ENCODE results near the gene DNM3.
"Not testable (repeated sequence)": the region's sequence is repeated elsewhere in the genome, so short reads cannot be mapped to it uniquely, and the experiment has no call there.

DNM3 gene

DNA sequence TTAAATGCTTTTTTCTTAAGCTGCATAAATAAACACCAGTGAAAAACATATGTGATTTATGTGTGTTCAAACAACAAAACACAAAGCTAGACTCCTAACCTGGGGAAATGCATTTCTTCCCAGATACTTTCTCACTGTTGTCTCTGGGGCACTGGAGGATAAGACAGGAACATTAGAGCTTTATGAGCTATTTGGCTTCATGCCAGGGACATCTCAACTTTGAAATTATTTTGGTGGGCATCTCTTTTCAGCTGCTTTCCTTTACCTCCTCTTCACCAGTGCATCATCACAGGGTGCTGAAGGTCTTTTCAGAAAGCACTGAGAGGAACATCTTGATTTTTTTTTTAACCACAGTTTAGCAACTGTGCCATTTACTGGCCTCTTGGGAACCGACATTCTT is 212.9 kb downstream of the DNM3 start:
- DNase-seq: no peak

DNA sequence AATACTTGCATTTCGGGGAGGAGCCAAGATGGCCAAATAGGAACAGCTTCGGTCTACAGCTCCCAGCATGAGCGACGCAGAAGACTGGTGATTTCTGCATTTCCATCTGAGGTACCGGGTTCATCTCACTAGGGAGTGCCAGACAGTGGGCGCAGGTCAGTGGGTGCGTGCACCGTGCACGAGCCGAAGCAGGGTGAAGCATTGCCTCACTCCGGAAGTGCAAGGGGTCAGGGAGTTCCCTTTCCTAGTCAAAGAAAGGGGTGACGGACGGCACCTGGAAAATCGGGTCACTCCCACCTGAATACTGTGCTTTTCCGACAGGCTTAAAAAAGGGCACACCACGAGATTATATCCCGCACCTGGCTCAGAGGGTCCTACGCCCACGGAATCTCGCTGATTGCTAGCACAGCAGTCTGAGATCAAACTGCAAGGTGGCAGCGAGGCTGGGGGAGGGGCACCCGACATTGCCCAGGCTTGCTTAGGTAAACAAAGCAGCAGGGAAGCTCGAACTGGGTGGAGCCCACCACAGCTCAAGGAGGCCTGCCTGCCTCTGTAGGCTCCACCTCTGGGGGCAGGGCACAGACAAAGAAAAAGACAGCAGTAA is 214.6 kb downstream of the DNM3 start:
- DNase-seq: not testable (repeated sequence)

DNA sequence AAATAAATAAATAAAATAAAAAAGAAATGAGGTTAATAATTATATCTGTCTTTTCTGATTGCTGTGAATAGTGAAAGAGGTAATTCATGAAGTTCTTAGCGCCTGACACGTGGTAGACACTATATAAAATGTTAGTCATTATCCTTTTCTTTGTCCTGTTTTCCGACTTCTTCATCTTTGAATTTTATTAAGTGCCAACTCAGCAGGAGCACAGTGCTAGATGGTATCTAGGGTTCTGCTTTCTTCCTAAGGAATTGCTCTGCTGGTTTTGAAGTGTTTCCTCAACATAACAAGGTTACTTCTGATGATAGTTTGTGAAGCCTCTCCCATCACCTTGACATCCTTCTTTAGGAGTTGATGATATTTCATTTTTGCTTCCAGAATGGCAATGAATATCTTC is 227.0 kb downstream of the DNM3 start:
- DNase-seq: no peak

DNA sequence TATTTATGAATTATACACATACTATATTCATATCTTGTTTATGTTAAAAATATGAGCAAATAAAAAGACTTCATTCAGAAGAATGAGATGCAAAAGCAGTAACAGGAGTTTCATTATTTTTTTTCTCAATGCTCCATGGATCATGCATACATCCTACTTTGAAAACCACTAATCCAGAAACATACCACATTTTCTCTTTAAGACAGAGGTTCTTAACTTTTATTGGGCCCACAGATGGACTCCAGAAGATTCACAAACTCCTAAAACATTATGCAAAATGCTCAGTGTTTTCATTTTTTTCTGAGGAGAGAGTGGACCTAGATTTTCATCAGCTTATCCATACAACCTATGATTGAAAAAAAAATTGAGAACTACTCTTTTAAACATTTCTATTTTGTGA is 227.8 kb downstream of the DNM3 start:
- no peak for DNase-seq

DNA sequence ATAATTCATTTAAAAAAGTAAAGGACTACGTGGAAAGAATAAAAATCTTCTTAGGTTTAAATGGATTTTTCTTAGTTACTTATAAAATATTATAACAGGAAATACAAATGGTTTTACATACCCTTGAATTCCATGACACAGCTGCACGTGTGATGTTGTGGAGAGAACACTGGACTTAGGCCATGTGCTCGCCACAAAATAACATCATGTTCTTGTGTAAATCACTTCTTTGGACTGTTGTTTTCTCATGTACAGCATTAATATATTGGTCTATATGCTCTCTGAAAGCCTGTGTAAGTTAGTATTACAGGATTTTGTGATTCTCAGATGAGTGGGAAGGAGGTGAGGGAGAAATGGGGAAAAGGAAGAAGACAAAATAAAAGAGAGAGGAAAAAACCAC is 228.2 kb downstream of the DNM3 start:
- DNase-seq: no peak

DNA sequence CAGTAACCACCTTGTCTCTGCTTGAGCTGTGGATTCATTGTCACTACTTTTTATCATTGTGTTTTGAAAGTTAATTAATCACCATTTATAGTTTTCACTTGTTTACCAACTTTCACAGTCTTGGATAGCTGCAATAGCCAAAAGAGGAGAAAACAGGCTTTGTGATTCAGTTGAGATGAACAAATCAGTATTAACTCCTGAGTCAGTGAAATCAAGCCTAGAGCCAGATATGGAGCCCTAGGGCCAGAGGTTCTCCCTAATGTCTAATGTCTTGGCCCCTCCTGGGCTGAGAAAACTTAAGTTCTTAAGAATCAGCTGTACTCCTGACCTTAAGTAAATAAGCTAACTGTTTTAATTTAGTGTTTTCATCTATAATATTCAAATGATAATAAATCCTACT is 228.8 kb downstream of the DNM3 start:
- DNase-seq: no peak

DNA sequence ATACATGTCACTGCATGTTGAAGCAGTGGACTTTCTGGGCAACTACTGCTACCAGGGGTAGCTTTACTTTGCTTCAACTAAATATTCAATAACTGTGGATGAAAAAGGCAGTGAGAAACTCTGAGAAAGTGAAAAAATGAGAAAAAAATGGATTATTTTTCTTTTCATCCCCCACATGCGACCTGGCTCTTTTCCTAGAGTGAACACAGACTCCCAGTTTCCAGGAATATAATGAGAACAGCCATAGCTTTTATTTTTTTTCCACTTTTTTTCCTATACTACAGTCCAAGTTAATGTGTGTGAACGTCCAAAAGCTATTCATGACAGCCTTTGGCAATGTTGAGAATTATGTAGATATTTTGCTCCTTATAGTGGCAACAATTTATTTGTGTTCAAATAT is 230.4 kb downstream of the DNM3 start:
- no peak for DNase-seq

DNA sequence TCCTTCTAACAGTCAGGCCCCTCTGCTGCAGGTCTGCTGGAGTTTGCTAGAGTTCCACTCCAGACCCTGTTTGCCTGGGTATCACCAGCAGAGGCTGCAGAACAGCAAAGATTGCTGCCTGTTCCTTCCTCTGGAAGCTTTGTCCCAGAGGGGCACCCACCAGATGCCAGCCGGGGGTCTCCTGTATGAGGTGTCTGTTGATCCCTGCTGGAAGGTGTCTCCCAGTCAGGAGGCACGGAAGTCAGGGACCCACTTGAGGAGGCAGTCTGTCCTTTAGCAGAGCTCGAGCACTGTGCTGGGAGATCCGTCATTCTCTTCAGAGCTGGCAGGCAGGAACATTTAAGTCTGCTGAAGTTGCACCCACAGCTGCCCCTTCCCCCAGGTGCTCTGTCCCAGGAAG is 238.6 kb downstream of the DNM3 start:
- DNase-seq: not testable (repeated sequence)

DNA sequence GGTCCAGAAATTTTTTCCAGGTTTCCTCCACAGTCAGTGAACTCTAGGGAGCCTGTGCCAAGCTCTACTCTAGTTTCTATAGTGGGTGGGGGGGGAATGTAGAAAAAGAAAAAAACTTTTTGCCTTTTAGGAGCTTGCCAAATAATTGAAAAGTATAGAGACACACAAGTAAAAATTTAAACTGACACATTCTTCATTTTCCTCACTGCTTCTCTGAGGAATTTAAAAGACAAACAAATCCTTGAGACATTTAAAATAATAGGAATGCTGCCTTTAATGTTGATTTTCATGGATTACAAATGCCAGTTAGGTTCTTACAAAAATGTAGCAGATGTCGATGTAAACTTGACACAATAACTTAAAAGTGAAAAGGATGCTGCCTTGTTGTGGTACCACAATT is 241.9 kb downstream of the DNM3 start:
- no peak for DNase-seq

DNA sequence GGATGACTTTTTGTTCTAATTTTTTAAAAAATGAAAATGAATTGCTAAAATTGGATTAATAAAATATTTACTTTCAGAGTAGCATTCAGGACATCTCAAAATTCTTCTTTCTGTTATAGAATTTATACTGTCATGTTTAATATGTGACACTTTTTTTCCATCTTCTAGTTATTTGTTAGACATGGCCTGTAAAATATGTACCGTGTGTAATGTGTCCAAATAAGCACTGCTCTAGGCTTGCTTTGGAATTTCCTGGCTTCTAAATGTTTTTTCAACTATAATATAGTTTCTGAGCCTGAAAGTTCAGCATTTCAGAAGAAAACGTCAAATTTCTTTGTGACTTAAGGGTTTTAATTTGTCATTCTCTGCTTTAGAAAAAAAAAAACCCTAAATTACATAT is 243.6 kb downstream of the DNM3 start:
- DNase-seq: no peak

DNA sequence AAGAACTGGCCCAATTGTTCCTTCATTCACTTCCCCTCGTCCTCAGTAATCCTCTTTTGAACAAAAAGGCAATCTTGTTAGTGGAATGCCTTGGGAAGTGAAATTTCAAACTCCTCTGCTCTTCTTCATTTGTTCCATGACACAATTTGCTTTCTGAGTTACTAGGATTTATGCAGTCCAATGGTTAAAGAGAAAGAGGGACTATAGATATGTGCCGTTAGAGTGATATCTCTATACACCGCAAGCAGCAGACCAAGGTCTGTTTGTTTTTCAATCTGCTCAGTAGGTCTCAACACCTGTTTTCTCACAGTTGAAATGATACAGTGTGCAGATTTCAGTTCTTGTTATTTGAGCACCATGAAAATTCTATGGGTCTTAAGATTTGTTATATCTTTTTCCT is 244.0 kb downstream of the DNM3 start:
- no peak for DNase-seq

DNA sequence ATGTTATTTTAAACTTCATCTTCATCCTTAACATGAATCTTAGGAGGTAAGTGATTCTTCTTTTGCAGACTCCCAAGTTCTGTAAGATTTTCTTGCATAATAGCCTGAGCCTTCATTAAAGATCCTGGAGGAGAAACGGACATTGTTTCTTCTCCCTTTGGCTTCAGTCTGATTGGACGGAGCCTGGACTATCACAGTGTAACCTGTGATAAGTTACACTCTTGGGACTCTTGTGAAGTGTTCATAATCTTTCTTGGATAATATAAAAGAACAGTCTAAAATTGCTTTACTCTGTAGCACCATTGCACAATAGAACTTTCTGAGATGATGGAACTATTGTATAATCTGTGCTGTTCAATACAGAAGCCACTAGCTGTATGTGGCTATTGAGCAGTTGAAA is 244.8 kb downstream of the DNM3 start:
- DNase-seq: no peak

DNA sequence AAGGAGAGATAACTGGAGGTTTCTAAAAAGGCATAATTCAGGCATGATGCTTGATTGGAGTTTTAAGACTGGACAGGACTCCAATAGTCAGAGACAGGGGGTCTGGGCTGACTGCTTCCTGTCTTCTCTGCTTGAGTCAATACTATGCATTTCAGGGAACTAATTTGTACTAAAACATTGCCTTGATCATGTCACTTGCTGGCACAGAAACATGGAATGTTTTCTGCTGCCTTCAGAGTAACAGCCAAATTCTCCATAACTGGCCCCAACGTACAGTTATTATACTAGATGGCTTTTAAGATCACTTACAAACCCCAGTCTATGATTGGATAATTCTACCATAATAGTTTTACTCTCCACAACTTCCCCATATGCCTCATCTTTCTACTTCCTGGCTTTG is 247.0 kb downstream of the DNM3 start:
- peak; percentile 7 for DNase-seq

DNA sequence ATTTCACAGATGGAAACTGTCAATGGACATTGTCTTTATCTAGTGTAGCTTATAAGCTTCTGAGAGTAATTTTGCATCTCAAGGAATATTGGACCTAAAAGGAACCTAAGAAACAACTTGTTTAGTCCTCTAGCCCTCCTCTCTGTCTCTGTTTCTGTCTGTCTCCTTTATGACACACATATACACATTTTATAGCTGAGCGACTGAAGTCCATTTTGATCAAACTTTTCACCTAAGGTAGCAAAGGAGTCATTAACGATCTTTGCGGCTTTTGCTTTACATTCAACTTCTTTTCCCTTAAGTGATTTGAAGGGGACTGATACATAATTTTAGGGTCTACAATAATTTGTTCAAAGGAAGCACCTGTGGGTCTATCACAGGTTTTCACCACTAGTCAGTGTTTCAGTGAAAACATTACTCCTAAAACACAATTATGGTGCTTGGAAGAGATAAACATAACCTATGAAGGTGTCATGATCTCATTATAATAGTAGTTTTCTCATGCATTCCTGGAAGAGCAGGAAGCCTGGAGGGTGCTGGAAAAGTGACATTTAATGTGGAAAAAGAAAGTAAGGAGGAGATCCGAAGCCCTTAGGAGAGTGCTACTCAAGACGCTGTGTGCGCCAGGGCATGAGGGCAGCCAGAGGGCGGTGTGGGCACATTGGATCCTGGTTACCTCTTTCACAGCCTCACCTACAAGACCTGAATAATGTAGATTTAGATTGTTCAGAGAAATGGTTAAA is 248.6 kb downstream of the DNM3 start:
- DNase-seq: no peak

DNA sequence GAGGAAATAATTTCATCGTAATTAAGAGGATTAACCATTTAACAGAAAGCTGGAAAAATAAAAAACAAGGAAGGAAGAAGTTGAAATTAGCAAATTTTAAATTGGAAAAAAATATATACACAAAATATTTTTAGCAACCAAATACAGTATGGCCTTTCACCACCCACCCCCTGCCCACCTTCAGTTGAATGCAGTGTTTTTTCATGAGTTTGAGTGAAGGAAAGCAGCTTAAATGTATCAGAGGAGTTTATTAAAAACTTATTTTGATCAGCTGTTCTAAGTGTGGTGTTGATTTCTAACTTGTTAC is 249.2 kb downstream of the DNM3 start:
- no peak for DNase-seq

DNA sequence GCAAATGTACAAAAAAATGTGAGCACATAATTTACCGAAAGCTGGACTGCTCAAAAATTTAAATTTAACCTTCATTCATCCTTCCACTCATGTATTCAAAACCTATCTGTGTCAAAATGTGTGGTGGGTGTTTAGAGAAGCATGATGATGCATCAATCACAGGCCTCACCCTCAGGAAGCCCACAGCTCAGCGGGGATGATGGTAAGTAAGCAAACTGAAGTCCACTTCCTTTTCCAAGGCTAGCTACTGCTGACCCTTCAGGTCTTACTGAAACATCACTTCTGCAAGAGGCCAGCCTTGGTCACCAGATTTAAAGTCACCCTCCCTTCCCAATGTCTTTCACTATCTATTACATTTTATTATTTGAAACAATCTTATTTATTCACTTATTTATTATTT is 254.5 kb downstream of the DNM3 start:
- DNase-seq: no peak

DNA sequence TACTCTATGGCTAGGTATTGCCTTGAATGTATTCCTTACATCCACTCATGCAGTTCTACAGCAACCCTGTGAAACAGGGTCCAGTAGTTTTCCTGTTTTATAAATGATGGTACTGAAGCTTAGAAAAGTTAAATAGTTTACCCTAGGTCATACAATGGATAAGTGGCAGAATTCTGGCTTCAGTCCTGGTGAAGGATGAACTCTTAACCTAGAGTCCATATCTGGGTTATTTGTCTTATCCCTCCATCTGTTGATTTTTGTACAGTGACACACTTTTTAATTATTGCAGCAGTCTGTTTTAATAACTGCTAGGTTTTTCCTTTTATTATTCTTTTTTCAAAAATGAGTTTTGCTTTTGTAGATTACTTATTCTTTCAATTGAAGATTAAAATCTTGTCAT is 263.9 kb downstream of the DNM3 start:
- DNase-seq: no peak

DNA sequence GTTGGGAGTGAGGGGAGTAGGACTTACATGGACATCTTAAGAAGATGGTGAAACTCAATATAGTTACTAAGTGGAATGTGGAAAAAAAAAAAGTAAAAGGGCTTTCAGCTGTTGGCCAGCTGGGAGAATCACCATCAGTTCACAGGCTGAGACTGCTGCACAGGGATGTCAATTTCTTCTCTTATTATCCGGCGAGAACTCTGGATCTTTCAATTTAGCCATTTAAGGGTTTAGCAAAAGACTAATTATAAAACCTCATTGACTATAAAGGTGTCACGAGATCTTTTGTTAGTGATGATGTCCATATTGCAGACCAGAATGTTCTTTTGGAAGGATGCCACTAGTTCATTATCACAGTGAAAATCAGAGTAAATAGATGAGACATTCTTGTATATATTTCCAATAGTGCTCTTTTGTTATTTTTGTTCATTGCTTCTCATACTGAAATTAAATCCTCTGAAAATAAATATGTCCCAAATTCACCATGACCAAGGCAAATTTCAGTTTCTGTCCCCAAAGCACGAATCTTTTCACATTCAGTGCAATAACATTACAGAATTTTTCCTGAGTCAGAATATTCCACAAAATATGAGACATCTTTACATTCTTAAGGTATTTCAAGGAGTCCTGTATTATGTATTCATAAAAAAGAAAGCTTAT is 266.1 kb downstream of the DNM3 start:
- no peak for DNase-seq

DNA sequence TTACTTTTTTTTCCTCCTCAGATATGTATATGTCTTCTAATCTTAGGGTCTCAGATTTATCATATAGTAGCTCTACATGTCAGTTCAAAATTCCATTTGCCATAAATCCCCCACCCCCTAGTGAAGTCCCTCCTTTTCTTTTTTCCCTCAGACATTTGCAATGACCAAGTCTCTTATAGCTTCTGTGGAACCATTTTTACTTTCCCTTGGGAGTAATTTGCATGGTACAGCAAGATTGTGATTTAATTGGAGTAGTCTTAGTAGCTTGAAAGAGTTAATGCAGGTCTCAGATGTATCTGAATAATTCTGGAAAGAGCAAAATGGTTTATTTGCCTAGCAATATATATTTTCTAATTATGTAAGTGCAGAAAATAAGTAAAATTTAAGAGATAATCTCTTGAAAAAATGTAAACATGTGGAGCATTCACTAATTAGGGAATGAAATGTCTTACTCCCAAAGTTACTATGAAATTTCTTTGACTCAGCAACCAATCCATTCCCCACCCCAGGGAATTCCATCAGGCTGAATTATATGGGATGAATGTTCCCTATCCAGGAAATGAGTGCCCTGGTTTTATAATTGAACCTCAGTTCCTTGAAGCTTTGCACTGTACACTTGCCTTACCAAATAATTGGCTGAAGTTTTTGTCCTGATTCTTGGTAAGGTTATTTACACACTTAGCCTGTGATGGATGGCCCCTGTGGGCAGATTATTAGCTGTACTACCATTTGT is 267.0 kb downstream of the DNM3 start:
- no peak for DNase-seq

DNA sequence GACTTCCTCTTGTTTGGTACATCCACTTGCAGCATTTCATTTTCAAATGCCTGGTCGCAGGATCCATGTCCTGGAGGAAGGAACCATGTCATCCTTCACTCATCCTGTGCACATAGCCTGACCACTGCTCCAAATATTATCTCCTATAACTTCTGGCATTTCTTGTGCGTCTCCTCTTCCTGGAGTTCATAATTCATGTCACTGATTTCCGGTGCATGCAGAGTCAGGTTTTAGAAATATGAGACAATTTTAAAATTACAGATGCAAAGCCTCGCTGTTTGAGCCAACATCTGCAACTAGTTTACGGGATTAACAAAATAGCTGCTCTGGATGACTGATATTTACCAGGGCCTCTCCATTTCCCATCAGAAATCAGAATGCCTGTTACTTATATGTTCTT is 268.1 kb downstream of the DNM3 start:
- DNase-seq: no peak

DNA sequence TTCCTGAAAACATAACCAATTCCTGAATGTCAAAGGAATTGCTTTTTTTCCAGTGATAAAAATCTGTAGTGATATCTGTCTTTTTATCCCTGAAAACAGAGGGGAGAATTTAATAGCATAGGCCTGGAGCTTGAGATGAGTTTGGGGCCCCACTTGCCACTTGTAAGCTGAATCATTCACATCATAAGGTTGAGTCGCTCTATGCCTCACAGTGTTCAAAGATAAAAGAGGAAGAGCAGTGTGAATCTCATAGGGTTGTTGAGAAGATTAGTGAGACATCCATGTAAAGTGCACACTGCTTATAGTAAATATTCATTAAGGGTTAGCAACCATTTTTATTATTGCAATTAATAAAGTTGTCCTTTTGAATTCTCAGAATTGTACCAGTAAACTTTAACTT is 271.3 kb downstream of the DNM3 start:
- DNase-seq: peak; percentile 6

DNA sequence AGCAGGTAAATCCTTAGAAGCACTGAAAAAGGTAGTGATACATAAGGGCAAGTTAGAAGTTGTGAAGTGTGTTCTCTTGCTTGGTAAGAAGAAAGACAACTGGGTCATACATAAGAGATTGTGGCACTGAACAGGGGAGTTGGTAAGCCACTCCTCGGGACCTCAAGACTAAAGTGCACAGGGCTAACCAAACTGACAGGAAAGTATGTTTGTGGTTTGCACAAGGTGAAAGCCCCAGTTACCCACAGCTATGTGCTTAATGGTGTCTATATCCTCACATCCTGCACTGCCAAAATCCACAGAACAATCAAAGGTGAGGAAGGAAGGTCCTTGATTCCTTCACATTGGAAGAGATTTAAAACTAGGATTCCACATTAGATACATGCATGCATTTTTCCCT is 276.5 kb downstream of the DNM3 start:
- DNase-seq: no peak

DNA sequence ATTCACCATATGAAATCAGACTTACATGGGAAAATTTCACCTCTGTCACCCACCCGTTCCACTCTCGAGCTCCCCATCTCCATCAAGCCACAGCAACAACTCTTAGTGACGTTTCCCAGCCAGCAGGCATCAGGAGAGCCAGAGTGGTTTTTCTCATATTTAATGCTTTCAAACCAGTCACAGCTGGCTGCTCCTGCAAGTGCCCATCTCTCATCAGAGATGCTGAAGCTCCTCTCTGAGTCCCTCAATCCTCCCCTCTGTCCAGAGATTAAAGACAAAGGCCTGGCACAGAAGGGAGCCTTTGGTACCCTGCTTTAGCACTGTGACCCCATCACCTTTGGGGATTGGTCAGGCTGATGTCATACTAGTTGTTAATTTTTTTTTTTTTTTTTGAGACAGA is 277.3 kb downstream of the DNM3 start:
- DNase-seq: no peak

DNA sequence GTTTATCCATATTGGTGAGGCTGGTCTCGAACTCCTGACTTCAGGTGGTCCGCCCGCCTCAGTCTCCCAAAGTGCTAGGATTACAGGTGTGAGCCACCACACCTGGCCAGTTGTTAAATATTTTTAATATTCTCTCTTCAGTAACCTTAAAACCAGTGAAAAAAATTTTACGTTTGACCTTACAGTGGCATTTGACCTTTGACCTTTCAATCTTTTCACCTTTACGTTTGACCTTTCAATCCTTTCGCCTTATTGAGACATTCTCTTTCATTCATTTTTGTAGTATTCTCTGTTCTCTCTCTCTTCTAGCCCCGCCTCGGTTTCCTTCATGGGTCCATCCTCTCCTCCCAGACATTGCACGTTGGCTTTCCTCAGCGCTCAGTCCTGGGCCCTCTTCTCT is 277.9 kb downstream of the DNM3 start:
- DNase-seq: no peak
